Hair follicle dermal papilla cell (primary cell): Measurements from ENCODE around the gene PDGFA. TPM values are rescaled to one million over a fixed set of nuclear protein-coding genes. Genes with fewer than 3 reads are reported as not detected.

ENCODE experiments used
- total RNA-seq: library from RNA; depleted of rRNA; stranded (reverse); fragments of >200 nt; gene quantifications from 2 replicates; pipeline ENCODE4 v1.2.3, GENCODE V29; 2012

The PDGFA gene
- 6.3 and 8.4 TPM in 2 replicates for total RNA-seq

GRCh38 chr7:519484-520390 lies at the start of gene PDGFA:
Gene PDGFA (minus strand): TSS chr7:519846. CDS start chr7:519001, 845 bp downstream.

Other genes with a start within 250 kb of the PDGFA start
- gene FOXL3, start 229.7 kb downstream of the PDGFA start, total RNA-seq, result not detected in 2 replicates
- 24.4 and 28.2 TPM in 2 replicates for gene DNAAF5, start 206.9 kb upstream of the PDGFA start, total RNA-seq
- gene PRKAR1B, start 207.4 kb upstream of the PDGFA start, total RNA-seq, result 8.7 and 9.2 TPM in 2 replicates